AG09309 (cell line): ENCODE results near the gene HOXB3.

Source experiments
- DNase-seq: peaks from one replicate; pipeline ENCODE4 v3.0.0-alpha.2; 2010; ENCODE audit warnings: low read depth
- H3K4me3 ChIP-seq: 2 replicates; pipeline ENCODE4 v1.5.1; 2011; ENCODE audit warnings: mild to moderate bottlenecking, low read depth, low read length, moderate library complexity; ENCODE audit not compliant: control insufficient read depth
- TF ChIP-seq, protein P1 (sequence below): IDR thresholded peaks from 2 replicates; pipeline ENCODE4 v1.5.1; 2011; ENCODE audit warnings: mild to moderate bottlenecking, low read depth, low read length, inconsistent platforms; ENCODE audit not compliant: insufficient read depth, control insufficient read depth; ENCODE audit errors: missing control alignments

HOXB3 gene

DNA sequence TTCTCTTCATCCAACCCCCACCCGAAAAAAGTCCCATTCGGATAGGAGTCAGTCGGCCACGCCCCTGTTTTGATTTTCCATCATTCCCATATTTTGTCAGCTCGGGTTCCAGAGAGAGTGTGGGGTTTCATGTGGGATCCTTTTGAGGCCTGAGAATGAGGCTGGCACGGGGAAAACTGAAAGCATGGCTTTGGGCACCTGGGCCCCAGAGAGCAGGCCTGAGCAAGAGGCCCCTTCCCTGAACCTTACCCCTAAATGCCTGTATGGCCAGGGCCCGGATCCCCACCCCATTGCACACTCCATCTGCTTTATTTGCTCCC lies 7.3 kb downstream of the HOXB3 start:
- TF ChIP-seq, protein P1, sequence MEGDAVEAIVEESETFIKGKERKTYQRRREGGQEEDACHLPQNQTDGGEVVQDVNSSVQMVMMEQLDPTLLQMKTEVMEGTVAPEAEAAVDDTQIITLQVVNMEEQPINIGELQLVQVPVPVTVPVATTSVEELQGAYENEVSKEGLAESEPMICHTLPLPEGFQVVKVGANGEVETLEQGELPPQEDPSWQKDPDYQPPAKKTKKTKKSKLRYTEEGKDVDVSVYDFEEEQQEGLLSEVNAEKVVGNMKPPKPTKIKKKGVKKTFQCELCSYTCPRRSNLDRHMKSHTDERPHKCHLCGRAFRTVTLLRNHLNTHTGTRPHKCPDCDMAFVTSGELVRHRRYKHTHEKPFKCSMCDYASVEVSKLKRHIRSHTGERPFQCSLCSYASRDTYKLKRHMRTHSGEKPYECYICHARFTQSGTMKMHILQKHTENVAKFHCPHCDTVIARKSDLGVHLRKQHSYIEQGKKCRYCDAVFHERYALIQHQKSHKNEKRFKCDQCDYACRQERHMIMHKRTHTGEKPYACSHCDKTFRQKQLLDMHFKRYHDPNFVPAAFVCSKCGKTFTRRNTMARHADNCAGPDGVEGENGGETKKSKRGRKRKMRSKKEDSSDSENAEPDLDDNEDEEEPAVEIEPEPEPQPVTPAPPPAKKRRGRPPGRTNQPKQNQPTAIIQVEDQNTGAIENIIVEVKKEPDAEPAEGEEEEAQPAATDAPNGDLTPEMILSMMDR: no peak
- no peak for DNase-seq
- H3K4me3 ChIP-seq: no peak overlapping the region

DNA sequence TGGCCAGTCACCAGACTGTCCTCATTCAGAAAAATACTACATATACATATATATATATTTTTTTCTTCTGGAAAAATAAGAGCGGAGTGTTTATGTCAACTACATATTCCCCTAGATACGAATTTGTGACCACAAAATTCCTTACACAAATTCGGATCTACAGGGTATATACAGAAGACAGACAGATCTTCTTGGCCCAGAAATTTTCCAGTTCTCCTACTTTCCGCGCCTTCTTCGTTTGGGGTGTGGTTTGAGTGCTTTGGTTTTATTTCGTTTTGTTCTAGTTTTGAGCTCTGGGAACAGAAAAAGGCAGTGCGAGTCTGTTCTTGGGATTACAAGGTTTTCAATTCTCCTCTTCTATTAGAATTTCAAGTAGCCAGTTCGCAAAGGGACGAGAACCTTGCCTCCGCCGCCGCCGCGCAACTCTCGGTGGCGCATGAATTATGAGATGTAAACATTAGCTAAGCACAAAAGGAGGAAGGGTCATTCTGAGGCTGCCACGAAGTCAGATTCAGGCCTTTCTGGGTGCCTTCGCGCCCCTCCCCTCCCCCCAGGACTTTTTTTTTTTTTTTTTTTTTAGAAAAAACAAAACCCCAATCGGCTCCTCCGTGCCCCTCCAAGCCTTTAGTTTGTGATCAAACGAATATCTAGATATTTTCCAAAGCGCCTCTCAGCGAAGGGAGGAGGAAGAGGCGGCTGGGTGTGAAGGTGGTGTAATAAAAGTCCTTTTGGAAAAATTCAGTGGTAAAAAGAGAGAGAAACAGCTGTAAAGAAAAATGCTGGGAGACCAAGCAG lies 10.1 kb downstream of the HOXB3 start:
- DNase-seq: no peak
- no peak overlapping the region for H3K4me3 ChIP-seq
- TF ChIP-seq, protein P1: no peak

DNA sequence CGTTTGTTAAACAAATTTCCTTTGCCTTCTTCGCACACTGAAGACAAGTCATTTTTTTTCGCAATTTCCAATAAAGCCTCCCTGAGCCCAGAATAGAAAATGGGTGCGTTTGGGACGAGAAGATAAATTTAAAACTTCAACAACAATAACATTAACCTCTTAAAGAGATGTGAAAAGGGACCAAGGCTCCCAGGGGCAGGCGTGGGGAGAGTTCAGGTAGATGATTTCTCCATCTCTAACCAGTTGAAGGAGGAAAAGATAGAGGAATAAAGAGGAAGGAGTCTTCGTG lies 10.6 kb downstream of the HOXB3 start:
- no peak overlapping the region for H3K4me3 ChIP-seq
- DNase-seq: no peak
- TF ChIP-seq, protein P1: no peak

DNA sequence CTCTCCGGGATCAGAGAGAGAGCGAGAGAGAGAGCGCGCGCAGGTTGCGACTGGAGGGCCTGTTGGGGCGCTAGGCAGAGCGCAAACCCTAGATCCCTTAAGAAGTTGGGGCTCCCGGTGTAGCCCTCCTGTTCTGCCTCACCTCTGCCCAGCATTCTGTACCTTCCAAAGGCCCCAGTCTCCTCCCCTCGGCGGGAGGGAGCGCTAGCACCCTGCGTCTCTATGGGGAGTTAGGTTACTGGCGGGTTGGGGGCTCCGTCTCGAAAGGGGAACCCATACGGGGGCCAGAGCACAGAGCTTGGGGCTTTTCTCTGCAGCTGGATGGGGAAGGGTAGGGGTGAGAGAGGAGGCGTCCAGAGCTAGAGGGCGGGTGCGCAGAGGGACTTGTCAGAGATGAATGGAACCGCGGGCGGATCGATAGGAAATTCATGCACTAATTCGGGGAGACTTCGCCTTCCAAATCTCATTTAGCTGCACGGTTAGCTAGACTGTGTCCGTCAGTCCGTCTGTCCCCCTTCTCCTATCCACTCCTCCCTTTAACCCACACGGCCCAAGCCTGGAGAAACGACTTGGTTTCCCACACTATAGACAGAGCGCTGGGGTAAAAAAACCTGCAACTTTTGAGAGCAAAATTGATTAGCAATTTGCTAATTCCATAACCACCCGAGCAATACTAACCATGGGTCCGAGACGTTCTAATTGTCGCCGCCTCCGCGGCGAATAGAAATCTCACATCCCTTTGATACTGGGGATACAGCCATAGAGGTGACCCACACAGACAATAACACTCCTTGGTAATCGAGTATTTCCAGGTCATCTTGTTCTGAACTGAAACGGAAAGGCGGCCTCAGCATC lies 11.2 kb downstream of the HOXB3 start:
- no peak overlapping the region for H3K4me3 ChIP-seq
- no peak for DNase-seq
- TF ChIP-seq, protein P1: no peak

DNA sequence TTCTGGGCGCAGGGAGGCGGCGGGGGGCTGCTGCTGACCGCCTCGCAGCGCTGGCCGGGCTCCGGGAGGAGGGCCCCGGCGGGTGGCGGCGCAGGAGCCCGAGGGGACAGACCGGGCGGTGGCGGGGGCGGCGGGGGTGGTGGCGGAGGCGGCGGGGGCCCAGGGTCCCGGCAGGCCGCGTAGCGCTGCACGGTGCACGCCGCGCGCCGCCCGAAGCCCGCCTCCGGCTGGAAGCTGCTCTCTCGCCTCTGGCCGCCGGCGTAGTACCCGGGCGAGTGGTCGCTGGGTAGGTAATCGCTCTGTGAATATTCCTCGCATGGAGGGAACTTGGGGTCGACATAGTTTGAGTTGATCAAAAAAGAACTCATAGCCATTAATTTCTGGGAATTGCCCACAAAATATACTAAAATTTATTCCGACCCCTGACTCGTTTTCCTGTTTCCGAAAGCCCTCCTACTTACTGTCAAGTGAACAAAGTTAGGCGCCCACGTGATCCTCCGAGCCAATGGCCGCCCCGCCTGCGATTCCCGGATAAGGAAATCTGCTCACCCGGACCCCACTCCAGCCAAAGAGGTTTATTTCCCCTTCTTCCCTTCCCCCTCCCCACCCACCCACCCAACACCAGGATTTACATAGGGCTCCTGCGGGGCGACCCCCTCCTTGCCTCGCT lies 12.0 kb downstream of the HOXB3 start, which contains the start of gene HOXB4:
Gene HOXB4, minus strand, starts transcription at position 405 of the 670 bp plus-strand sequence. Its CDS starts 31 bp downstream, at position 374.
- TF ChIP-seq, protein P1: no peak
- no peak for DNase-seq
- no peak within 1 kb of the TSS for H3K4me3 ChIP-seq

DNA sequence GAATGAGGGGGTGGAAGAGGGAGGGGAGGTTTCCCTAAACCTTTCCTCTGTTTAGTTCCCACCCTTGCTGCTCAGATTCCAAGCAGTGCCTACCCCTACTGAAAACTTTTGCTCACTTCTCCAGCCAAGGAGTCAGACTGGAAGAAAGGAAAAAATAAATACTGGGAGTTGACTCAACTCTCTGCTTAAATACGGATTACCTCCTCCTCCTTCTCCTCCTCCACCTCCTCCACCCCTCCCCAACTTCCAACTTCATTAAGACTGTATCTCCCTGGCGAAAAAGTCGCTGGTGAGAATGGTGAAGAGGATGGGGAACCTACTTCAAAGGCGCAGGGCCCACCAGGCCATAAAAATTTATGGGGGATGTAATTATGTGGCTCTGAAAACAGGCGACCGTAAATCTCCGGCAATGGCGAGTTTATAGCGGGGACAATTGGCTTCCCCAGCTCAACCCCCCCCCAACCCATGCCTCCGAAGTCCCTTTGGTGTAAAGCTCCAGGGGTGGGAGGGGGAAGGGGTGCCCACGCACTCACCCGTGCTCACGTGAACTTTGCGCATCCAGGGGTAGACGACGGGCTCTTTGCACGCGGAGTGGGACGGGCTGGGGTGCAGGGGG lies 12.6 kb downstream of the HOXB3 start:
- H3K4me3 ChIP-seq: no peak overlapping the region
- DNase-seq: no peak
- TF ChIP-seq, protein P1: no peak
